Endodermal cell (in vitro differentiated cells): Measurements from ENCODE around the gene PRKAR2B. TPM values are rescaled to one million over a fixed set of nuclear protein-coding genes. Genes with fewer than 3 reads are reported as not detected.

ENCODE experiments used
- DNase-seq: peaks from one replicate; pipeline ENCODE4 v3.0.0-alpha.2; 2017
- H3K27ac ChIP-seq: 2 replicates; pipeline ENCODE4 v1.5.1; 2013; ENCODE audit warnings: mild to moderate bottlenecking, low read depth, low read length, moderate library complexity
- H3K27me3 ChIP-seq: 2 replicates; pipeline ENCODE4 v1.6.1; 2013; ENCODE audit warnings: mild to moderate bottlenecking, low read length, moderate library complexity; ENCODE audit not compliant: insufficient read depth, control insufficient read depth, poor library complexity, severe bottlenecking
- H3K36me3 ChIP-seq: 2 replicates; pipeline ENCODE4 v1.7.0; 2013; ENCODE audit warnings: mild to moderate bottlenecking, low read length, moderate library complexity; ENCODE audit not compliant: control insufficient read depth, insufficient read depth
- H3K4me1 ChIP-seq: one replicate; pipeline ENCODE4 v1.7.0; 2013; ENCODE audit warnings: low read length; ENCODE audit not compliant: control insufficient read depth, insufficient read depth
- H3K4me3 ChIP-seq: 2 replicates; pipeline ENCODE4 v1.5.1; 2013; ENCODE audit warnings: mild to moderate bottlenecking, low read length, moderate library complexity
- H3K9ac ChIP-seq: 2 replicates; pipeline ENCODE4 v1.6.1; 2013; ENCODE audit warnings: mild to moderate bottlenecking, low read length, moderate library complexity; ENCODE audit not compliant: poor library complexity, severe bottlenecking; ENCODE audit errors: extremely low read depth
- H3K9me3 ChIP-seq: 2 replicates; pipeline ENCODE4 v1.6.1; 2013; ENCODE audit warnings: mild to moderate bottlenecking, low read length, moderate library complexity; ENCODE audit not compliant: control insufficient read depth
- H3K27ac Mint-ChIP-seq: 2 replicates; pipeline ENCODE4 v1.8.0; 2020; ENCODE audit warnings: mixed read lengths
- H3K27me3 Mint-ChIP-seq: 2 replicates; pipeline ENCODE4 v1.8.0; 2021; ENCODE audit warnings: mild to moderate bottlenecking, mixed read lengths; ENCODE audit not compliant: insufficient read depth
- H3K36me3 Mint-ChIP-seq: 2 replicates; pipeline ENCODE4 v1.8.0; 2020; ENCODE audit warnings: low read depth, mixed read lengths
- H3K4me1 Mint-ChIP-seq: 2 replicates; pipeline ENCODE4 v1.8.0; 2020; ENCODE audit warnings: mixed read lengths
- H3K4me3 Mint-ChIP-seq: 2 replicates; pipeline ENCODE4 v1.8.0; 2020; ENCODE audit warnings: mild to moderate bottlenecking, moderate library complexity, mixed read lengths
- H3K9me3 Mint-ChIP-seq: 2 replicates; pipeline ENCODE4 v1.8.0; 2020; ENCODE audit warnings: mild to moderate bottlenecking, mixed read lengths
- WGBS, 2 experiments: methylation state at CpG; one replicate each; pipeline versions ENCODE4 v1.1.5 to v1.1.7; 2013; ENCODE audit warnings: missing lambda C conversion rate in 2 of 2, mixed read lengths in 1 of 2; ENCODE audit not compliant: insufficient coverage in 1 of 2, insufficient read length in 1 of 2; 5-methylcytosine and 5-hydroxymethylcytosine counted together
- total RNA-seq, 2 donors: library from RNA; stranded (reverse); fragmentation: NEBNext Ultra II Directional in 1 of 2; extraction: Animal tissue kit (Norgen Biotek cat#: 25700) in 1 of 2; gene quantifications; 2 replicates in 1 of 2; 3 replicates in 1 of 2; pipeline ENCODE4 v1.2.1, GENCODE V29; 2021
- TF ChIP-seq, protein P1 (sequence below): fragments of 200-600 bp; sonication (generic); conservative IDR thresholded peaks from 2 replicates; pipeline ENCODE4 v1.5.0; 2021; ENCODE audit warnings: antibody characterized with exemption, mild to moderate bottlenecking

Gene PRKAR2B
- total RNA-seq, 2 donors from 2014 or later = 7.3 to 10.2 TPM

DNA sequence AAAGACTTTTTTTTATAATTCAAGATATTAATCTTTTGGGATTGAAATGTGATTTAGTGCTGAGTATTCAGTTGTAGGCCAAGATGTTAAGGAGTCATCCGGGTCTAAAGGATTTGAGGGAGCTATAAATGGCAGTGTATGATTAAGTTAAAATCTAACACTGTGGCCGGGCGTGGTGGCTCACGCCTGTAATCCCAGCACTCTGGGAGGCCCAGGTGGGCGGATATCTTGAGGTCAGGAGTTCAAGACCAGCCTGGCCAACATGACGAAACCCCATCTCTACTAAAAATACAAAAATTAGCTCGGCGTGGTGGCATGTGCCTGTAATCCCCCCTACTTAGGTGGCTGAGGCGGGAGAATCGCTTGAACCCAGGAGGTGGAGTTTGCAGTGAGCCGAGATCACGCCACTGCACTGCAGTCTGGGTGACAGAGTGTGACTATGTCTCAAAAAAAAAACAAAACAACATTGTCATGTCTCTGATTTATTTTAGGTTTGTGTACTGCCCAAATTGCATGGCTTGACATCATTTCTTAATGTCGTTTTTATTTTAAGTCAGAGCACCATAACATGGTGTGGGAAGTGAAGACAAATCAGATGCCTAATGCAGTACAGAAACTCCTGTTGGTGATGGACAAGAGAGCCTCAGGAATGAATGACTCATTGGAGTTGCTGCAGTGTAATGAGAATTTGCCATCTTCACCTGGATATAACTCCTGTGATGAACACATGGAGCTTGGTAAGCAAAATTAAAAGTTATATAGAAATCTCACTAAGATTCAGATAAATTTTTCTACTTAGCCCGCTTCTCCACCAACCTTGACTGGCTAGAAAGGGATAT is 135.0 kb downstream of the PRKAR2B start:
- Mint-ChIP-seq H3K36me3 (peaks cover 31% of the 10 kb centered on the region), H3K4me1 (peaks cover under 1% of the 10 kb centered on the region), H3K9me3 (no peaks in the 10 kb centered on the region), H3K27ac (no peak overlapping the region), H3K4me3 (no peak overlapping the region), H3K27me3 (no peaks in the 10 kb centered on the region)
- Histone ChIP-seq H3K4me1 (no peaks in the 10 kb centered on the region), H3K27ac (no peak overlapping the region), H3K36me3 (peaks cover 39% of the 10 kb centered on the region), H3K9me3 (no peaks in the 10 kb centered on the region), H3K9ac (no peak overlapping the region), H3K4me3 (no peak overlapping the region), H3K27me3 (no peaks in the 10 kb centered on the region)
- WGBS, 2 experiments = 94 to 95% methylated on average over 8 to 13 of the region's 14 CpGs
- DNase-seq = no peak
- TF ChIP-seq, protein P1, sequence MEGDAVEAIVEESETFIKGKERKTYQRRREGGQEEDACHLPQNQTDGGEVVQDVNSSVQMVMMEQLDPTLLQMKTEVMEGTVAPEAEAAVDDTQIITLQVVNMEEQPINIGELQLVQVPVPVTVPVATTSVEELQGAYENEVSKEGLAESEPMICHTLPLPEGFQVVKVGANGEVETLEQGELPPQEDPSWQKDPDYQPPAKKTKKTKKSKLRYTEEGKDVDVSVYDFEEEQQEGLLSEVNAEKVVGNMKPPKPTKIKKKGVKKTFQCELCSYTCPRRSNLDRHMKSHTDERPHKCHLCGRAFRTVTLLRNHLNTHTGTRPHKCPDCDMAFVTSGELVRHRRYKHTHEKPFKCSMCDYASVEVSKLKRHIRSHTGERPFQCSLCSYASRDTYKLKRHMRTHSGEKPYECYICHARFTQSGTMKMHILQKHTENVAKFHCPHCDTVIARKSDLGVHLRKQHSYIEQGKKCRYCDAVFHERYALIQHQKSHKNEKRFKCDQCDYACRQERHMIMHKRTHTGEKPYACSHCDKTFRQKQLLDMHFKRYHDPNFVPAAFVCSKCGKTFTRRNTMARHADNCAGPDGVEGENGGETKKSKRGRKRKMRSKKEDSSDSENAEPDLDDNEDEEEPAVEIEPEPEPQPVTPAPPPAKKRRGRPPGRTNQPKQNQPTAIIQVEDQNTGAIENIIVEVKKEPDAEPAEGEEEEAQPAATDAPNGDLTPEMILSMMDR = no peak

DNA sequence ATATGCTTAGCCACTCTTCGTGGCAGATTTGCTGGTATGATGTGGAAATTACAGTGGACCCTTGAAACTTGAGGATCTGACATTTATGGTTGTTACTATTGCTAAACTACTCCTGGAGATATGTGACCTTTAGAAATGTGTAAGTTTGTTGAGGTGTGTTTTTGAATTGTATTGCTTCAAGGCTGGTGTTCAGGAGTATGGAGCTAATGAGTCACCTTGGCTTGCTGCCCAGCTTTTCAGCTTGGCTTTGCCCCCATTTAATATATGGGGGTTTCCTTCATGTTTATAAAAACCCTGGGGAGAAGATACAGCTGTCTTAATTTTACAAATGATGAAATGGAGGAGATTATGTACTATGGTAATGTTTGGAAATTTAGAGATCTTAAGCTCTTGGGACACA is 135.9 kb downstream of the PRKAR2B start:
- Mint-ChIP-seq H3K27me3 (no peaks in the 10 kb centered on the region), H3K27ac (no peak overlapping the region), H3K4me3 (no peak overlapping the region), H3K4me1 (no peaks in the 10 kb centered on the region), H3K9me3 (no peaks in the 10 kb centered on the region), H3K36me3 (peaks cover 39% of the 10 kb centered on the region)
- Histone ChIP-seq H3K9me3 (no peaks in the 10 kb centered on the region), H3K4me3 (no peak overlapping the region), H3K36me3 (peaks cover 47% of the 10 kb centered on the region), H3K4me1 (no peaks in the 10 kb centered on the region), H3K27me3 (no peaks in the 10 kb centered on the region), H3K9ac (no peak overlapping the region), H3K27ac (no peak overlapping the region)
- TF ChIP-seq, protein P1 = no peak
- no peak for DNase-seq
- 91 to 100% methylated on average over 1 of the region's 1 CpG for WGBS, 2 experiments

DNA sequence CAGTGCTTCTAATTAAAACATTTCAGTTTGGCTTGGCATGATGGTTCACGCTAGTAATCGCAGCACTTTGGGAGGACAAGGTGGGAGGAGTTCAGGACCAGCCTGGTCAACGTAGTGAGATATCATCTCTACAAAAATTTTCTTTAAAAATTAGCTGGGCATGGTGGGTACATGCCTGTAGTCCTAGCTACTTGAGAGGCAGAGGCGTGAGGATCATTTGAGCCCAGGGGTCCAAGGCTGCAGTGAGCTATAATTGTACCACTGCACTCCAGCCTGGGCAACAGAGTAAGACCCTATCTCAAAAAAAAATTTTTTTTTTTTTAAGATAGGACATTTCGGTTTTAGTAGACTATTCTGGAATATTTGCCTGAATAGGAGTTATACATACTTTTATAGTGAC is 136.7 kb downstream of the PRKAR2B start:
- Mint-ChIP-seq H3K9me3 (no peaks in the 10 kb centered on the region), H3K27me3 (no peaks in the 10 kb centered on the region), H3K36me3 (peaks cover 44% of the 10 kb centered on the region), H3K4me1 (no peaks in the 10 kb centered on the region), H3K27ac (no peak overlapping the region), H3K4me3 (no peak overlapping the region)
- no peak overlapping the region for H3K4me3 ChIP-seq
- H3K9ac ChIP-seq = no peak overlapping the region
- no peaks in the 10 kb centered on the region for H3K4me1 ChIP-seq
- H3K36me3 ChIP-seq = peaks cover 52% of the 10 kb centered on the region
- H3K27ac ChIP-seq = no peak overlapping the region
- no peaks in the 10 kb centered on the region for H3K27me3 ChIP-seq
- no peak for DNase-seq
- no peaks in the 10 kb centered on the region for H3K9me3 ChIP-seq
- WGBS, 2 experiments = 93% methylated on average over 2 to 5 of the region's 5 CpGs
- TF ChIP-seq, protein P1 = no peak
